ENCODE results near the gene UNC93B1. TPM values are rescaled to one million over a fixed set of nuclear protein-coding genes. Genes with fewer than 3 reads are reported as not detected.

UNC93B1 gene
- total RNA-seq (100 to 1,000 TPM; 110 to 151 (median 128) TPM), polyA plus RNA-seq (100 to 1,000 TPM; 112 to 192 (median 162) TPM)
- long read RNA-seq, donor 1, transcript UNC93B1-201 (11 exons, 2,316 nt) = major isoform, 15 of 32 reads
- long read RNA-seq, donor 1, partial matches to known transcripts = 12 of 32 reads
- long read RNA-seq, donor 1, other reads (novel, unspliced or antisense) = 0 of 32 reads
- long read RNA-seq, donor 2, transcript UNC93B1-201 (11 exons, 2,316 nt) = major isoform, 7 of 7 reads
- long read RNA-seq, donor 2, partial matches to known transcripts = 0 of 7 reads
- long read RNA-seq, donor 2, other reads (novel, unspliced or antisense) = 0 of 7 reads

- no peaks in the 10 kb centered on the region for H3K27me3 ChIP-seq (replicated peaks in 1 of 7)
Observed at GRCh38 chr11:68003846-68004550, at the start of gene UNC93B1. UNC93B1 (minus strand) TSS chr11:68004097; CDS start chr11:68004043, 54 bp downstream.

DNA sequence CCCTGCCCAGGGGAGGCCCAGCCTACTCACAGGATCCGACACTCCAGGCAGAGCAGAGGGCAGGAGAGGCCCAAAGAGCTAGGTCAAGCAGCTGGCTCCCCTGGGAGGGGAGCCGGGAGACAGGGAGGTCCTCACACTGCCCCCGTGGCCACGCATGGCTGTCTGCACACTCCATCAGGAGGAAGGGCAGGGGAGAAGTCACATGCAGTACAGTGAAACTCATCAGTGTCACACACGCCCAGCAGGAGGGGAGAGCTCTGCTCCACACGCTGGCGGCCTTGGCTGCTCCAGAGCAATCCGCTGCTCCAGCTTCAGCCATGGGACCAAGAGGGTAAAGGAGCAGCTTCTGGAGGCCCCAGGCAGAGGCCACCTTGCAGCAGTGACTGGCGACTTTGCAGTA, 49.2 kb upstream of the UNC93B1 start:
- no peak for DNase-seq

More at GRCh38 chr11:68003846-68004550, at the start of gene UNC93B1:
- peaks cover 11 to 95% (median 74%) of the 10 kb centered on the region in 6 donors for H3K4me1 ChIP-seq
- 3 to 16% (median 4%) methylated on average over 14 to 64 of the region's 64 CpGs for WGBS, 5 donors
- intact Hi-C loops (cut with DNase I; ENCODE audit: low total_unique reads) = no loop called here
- DNase-seq = peak; percentile 98
- peaks cover 0 to 34% (median 7%) of the 10 kb centered on the region in 6 donors for H3K36me3 ChIP-seq
- TF ChIP-seq POLR2AphosphoS5 (IDR thresholded peaks at IDR 0.05) (peak; percentile 84 to 87 (median 84)), POLR2A (IDR thresholded peaks at IDR 0.05) (peak in 2 of 3 donors; percentile 23 to 28), CTCF (IDR thresholded peaks at IDR 0.05 in 8 of 11, conservative IDR thresholded peaks at IDR 0.05 in 3 of 11) (no peak)
- peak within 1 kb of the TSS; percentile 71 to 97 (median 91) for H3K27ac ChIP-seq
- no peaks in the 10 kb centered on the region for H3K9me3 ChIP-seq
- H3K4me3 ChIP-seq = peak within 1 kb of the TSS; percentile 46 to 96 (median 84)

GRCh38 chr11:68052137-68052873, 48.4 kb upstream of the UNC93B1 start:
- TF ChIP-seq POLR2AphosphoS5 (IDR thresholded peaks at IDR 0.05) (peak in 1 of 3 donors; percentile 23), CTCF (IDR thresholded peaks at IDR 0.05 in 8 of 11, conservative IDR thresholded peaks at IDR 0.05 in 3 of 11) (no peak), POLR2A (IDR thresholded peaks at IDR 0.05) (no peak)
- no peak for DNase-seq
- H3K9me3 ChIP-seq = no peaks in the 10 kb centered on the region
- H3K36me3 ChIP-seq = peaks cover 2 to 72% (median 61%) of the 10 kb centered on the region in 6 donors
- H3K4me3 ChIP-seq = no peak overlapping the region
- H3K27ac ChIP-seq = peak overlapping the region in 2 of 8 donors; percentile 5 to 12
- 91 to 95% (median 93%) methylated on average over 15 of the region's 15 CpGs for WGBS, 5 donors
- intact Hi-C loops (cut with DNase I; ENCODE audit: low total_unique reads) = no loop called here
- no peaks in the 10 kb centered on the region for H3K27me3 ChIP-seq (replicated peaks in 1 of 7)
- peaks cover 0 to 9% (median 0%) of the 10 kb centered on the region in 6 donors for H3K4me1 ChIP-seq

More for the DNA sequence above, 49.2 kb upstream of the UNC93B1 start:
- no peaks in the 10 kb centered on the region for H3K27me3 ChIP-seq (replicated peaks in 1 of 7)
- TF ChIP-seq CTCF (IDR thresholded peaks at IDR 0.05 in 8 of 11, conservative IDR thresholded peaks at IDR 0.05 in 3 of 11) = no peak
- peak; percentile 49 to 71 (median 52) for TF ChIP-seq POLR2AphosphoS5 (IDR thresholded peaks at IDR 0.05)
- H3K36me3 ChIP-seq = peaks cover 2 to 72% (median 53%) of the 10 kb centered on the region in 6 donors
- H3K4me3 ChIP-seq = no peak overlapping the region
- peaks cover 0 to 9% (median 0%) of the 10 kb centered on the region in 6 donors for H3K4me1 ChIP-seq
- peak overlapping the region in 2 of 8 donors; percentile 6 to 24 for H3K27ac ChIP-seq
- WGBS, 5 donors = 75 to 89% (median 84%) methylated on average over 6 to 9 of the region's 9 CpGs
- intact Hi-C loops (cut with DNase I; ENCODE audit: low total_unique reads) = no loop called here
- H3K9me3 ChIP-seq = no peaks in the 10 kb centered on the region
